OCI-LY3 (cell line): ENCODE data around the gene KCNIP4.

ENCODE experiments used
- H2AFZ ChIP-seq: fragments of 200-600, 300-600 bp; shearing (Covaris generic); 2 replicates; pipeline ENCODE4 v1.6.0; 2014; ENCODE audit warnings: antibody characterized with exemption, low read depth, low read length
- H3K27ac ChIP-seq: fragments of 200-600, 300-600 bp; sonication (generic); 2 replicates; pipeline ENCODE4 v1.5.1; 2014; ENCODE audit warnings: mild to moderate bottlenecking, low read length, moderate library complexity, mixed read lengths
- H3K27me3 ChIP-seq: fragments of 200-600, 300-600 bp; sonication (generic); 2 replicates; pipeline ENCODE4 v1.6.1; 2014; ENCODE audit warnings: low read depth, low read length, mixed read lengths
- H3K36me3 ChIP-seq: fragments of 200-600, 300-600 bp; sonication (generic); replicated peaks from 2 replicates; pipeline ENCODE3; 2014; ENCODE audit warnings: low read depth, low read length, mixed read lengths
- H3K4me1 ChIP-seq: fragments of 300-600, 200-600 bp; sonication (generic); 2 replicates; pipeline ENCODE4 v1.6.1; 2014; ENCODE audit warnings: low read length, mixed read lengths
- H3K4me2 ChIP-seq: fragments of 200-600, 300-600 bp; sonication (generic); 2 replicates; pipeline ENCODE4 v1.6.1; 2014; ENCODE audit warnings: low read length, mixed read lengths
- H3K4me3 ChIP-seq: fragments of 300-600, 200-600 bp; sonication (generic); 2 replicates; pipeline ENCODE4 v1.5.1; 2014; ENCODE audit warnings: antibody characterized with exemption, mild to moderate bottlenecking, low read length, moderate library complexity
- H3K79me2 ChIP-seq: fragments of 300-600, 200-600 bp; shearing (Covaris generic); 2 replicates; pipeline ENCODE4 v1.6.1; 2014; ENCODE audit warnings: mild to moderate bottlenecking, low read length, mixed read lengths
- H3K9ac ChIP-seq: fragments of 300-600, 200-600 bp; shearing (Covaris generic); 2 replicates; pipeline ENCODE4 v1.6.0; 2014; ENCODE audit warnings: mild to moderate bottlenecking, low read length, moderate library complexity
- H3K9me3 ChIP-seq: fragments of 200-600, 300-600 bp; shearing (Covaris generic); 2 replicates; pipeline ENCODE4 v1.6.1; 2014; ENCODE audit warnings: low read length, mixed read lengths; ENCODE audit not compliant: insufficient read depth
- H4K20me1 ChIP-seq: fragments of 200-600, 300-600 bp; sonication (generic); 2 replicates; pipeline ENCODE4 v1.6.1; 2016; ENCODE audit warnings: low read length, mixed read lengths; ENCODE audit not compliant: insufficient read depth
- CTCF ChIP-seq: fragments of 200-600, 300-600 bp; sonication (generic); IDR thresholded peaks from 2 replicates; pipeline ENCODE4 v1.5.1; 2014; ENCODE audit warnings: antibody characterized with exemption, low read length, low read depth
- EZH2phosphoT487 ChIP-seq: fragments of 200-600 bp; shearing (Covaris generic); IDR thresholded peaks from 2 replicates; pipeline ENCODE4 v1.6.1; 2018; ENCODE audit warnings: antibody characterized with exemption, mixed run types, low read depth

Gene KCNIP4

GRCh38 chr4:21248331-21248730 is 700.2 kb downstream of the KCNIP4 start:
- H3K79me2 ChIP-seq: no peaks in the 10 kb centered on the region
- H3K27ac ChIP-seq: no peak overlapping the region
- TF ChIP-seq EZH2phosphoT487 (no peak), CTCF (no peak)
- no peaks in the 10 kb centered on the region for H4K20me1 ChIP-seq
- no peak overlapping the region for H3K4me3 ChIP-seq
- no peaks in the 10 kb centered on the region for H3K9me3 ChIP-seq
- H3K4me1 ChIP-seq: no peaks in the 10 kb centered on the region
- H3K9ac ChIP-seq: no peak overlapping the region
- no peaks in the 10 kb centered on the region for H3K36me3 ChIP-seq
- no peak overlapping the region for H2AFZ ChIP-seq
- no peak overlapping the region for H3K4me2 ChIP-seq
- H3K27me3 ChIP-seq: no peaks in the 10 kb centered on the region

- Histone ChIP-seq H4K20me1 (no peaks in the 10 kb centered on the region), H3K27ac (no peak overlapping the region), H3K79me2 (no peaks in the 10 kb centered on the region), H3K4me1 (no peaks in the 10 kb centered on the region), H3K4me3 (no peak overlapping the region), H2AFZ (no peak overlapping the region), H3K9me3 (no peaks in the 10 kb centered on the region), H3K4me2 (no peak overlapping the region), H3K9ac (no peak overlapping the region), H3K27me3 (no peaks in the 10 kb centered on the region), H3K36me3 (no peaks in the 10 kb centered on the region)
- TF ChIP-seq EZH2phosphoT487: no peak
- no peak for TF ChIP-seq CTCF
These were observed 706.4 kb downstream of the KCNIP4 start for GRCh38 chr4:21242163-21242562.

GRCh38 chr4:21226637-21227538 is 721.7 kb downstream of the KCNIP4 start:
- Histone ChIP-seq H4K20me1 (no peaks in the 10 kb centered on the region), H3K4me1 (no peaks in the 10 kb centered on the region), H3K4me3 (no peak overlapping the region), H3K79me2 (no peaks in the 10 kb centered on the region), H3K36me3 (no peaks in the 10 kb centered on the region), H3K4me2 (no peak overlapping the region), H3K27me3 (no peaks in the 10 kb centered on the region), H3K9ac (no peak overlapping the region), H2AFZ (no peak overlapping the region), H3K27ac (no peak overlapping the region), H3K9me3 (no peaks in the 10 kb centered on the region)
- TF ChIP-seq CTCF (no peak), EZH2phosphoT487 (no peak)

- no peaks in the 10 kb centered on the region for H4K20me1 ChIP-seq
- H3K27me3 ChIP-seq: no peaks in the 10 kb centered on the region
- no peaks in the 10 kb centered on the region for H3K79me2 ChIP-seq
- H3K4me1 ChIP-seq: no peaks in the 10 kb centered on the region
- H3K4me2 ChIP-seq: no peak overlapping the region
- H2AFZ ChIP-seq: no peak overlapping the region
- H3K9ac ChIP-seq: no peak overlapping the region
- H3K9me3 ChIP-seq: no peaks in the 10 kb centered on the region
- H3K27ac ChIP-seq: no peak overlapping the region
- H3K36me3 ChIP-seq: no peaks in the 10 kb centered on the region
- no peak overlapping the region for H3K4me3 ChIP-seq
- TF ChIP-seq CTCF: no peak
- no peak for TF ChIP-seq EZH2phosphoT487
These were observed 736.7 kb downstream of the KCNIP4 start for GRCh38 chr4:21211846-21212245.
